IPS DF 4.7 (cell line): Measurements from ENCODE around the gene ACACA.

Experiments
- DNase-seq: peaks from one replicate; pipeline ENCODE4 v3.0.0-alpha.2; 2013; ENCODE audit warnings: low spot score; ENCODE audit errors: extremely low read depth

The ACACA gene

DNA sequence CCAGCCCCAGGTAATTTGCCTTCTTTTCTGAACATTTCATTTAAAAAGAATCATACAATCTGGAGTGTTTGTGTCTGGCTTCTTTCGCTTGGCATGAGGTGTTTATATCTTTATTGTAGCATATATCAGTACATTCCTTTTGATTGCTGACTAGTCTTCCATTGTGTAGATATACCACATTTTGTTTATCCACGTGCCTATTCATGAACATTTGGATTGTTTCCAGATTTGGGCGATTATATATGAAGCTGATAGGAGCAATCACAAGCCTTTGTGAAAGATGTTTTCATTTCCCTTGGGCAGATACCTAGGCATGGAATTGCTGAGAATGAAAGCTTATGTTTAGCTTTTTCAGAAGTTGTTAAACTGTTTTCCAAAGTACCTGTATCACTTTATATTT, 337.5 kb downstream of the ACACA start:
- no peak for DNase-seq

GRCh38 chr17:37068266-37068665, 338.4 kb downstream of the ACACA start:
- no peak for DNase-seq

- DNase-seq = no peak
Measured at GRCh38 chr17:37067555-37068111, 339.0 kb downstream of the ACACA start.

- no peak for DNase-seq
Measured at GRCh38 chr17:37066322-37067255, 340.0 kb downstream of the ACACA start.

- DNase-seq = no peak
Measured at GRCh38 chr17:37065486-37066321, 340.9 kb downstream of the ACACA start.

DNA sequence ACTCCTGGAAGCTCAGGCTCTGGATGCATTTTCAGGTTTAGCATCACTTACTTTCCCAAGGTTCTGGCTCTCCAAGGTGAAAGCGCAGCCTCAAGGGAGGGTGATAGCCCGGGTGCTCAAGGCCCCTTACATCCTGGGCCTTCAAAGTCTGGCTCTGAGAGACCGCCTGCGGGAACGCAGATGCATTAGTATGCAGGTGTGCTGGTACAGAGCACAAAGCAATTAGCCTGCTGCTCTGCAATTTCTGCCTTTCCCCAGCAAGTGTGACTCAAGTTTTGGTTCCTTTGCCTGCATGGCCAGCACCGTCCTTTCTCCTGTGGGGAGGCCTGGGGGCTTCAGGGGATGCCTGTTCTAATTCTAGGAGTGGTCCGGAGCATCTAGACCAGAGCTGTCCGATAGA, 341.7 kb downstream of the ACACA start:
- no peak for DNase-seq

GRCh38 chr17:37064206-37064605, 342.4 kb downstream of the ACACA start:
- no peak for DNase-seq

DNA sequence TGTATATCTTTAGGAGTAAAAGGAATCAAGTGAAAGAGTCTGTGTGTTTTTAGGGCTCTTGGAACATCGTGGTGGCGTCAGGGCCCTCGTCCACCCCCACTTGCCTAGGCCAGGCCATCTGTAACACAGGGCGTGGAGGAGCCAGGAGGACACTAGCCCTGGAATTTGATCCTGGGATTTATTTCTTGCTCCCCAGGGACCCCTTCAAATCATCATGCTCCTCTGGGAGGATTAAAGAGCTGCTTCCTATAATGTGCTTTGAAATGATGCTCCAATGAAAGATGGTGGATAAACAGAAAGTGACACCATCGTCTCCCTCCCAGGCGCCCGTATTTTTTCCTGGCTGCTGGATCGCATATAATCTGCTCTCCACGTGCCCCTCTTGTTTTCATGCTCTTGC, 344.6 kb downstream of the ACACA start:
- no peak for DNase-seq

- no peak for DNase-seq
Measured at GRCh38 chr17:37060928-37061327, 345.7 kb downstream of the ACACA start.

DNA sequence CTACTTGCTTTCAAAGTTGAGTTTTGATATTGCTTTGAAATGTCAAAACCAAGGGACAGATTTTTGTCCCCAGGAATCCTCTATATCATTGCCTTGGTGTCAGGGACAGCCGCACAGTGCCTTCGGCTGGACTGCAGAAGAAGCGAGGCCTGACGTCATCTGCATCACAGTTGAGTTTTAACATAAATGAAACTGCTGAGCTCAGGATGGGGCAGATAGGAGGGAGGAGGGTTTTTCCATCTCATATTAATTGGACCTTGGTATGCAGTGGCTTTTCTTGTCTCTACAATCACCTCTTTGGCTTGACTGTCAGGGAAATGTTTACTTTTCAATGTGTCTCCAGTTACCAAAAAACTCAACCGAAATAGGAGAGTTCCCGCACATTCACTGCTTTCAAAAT, 346.5 kb downstream of the ACACA start:
- no peak for DNase-seq

GRCh38 chr17:37059493-37059892, 347.1 kb downstream of the ACACA start:
- no peak for DNase-seq

DNA sequence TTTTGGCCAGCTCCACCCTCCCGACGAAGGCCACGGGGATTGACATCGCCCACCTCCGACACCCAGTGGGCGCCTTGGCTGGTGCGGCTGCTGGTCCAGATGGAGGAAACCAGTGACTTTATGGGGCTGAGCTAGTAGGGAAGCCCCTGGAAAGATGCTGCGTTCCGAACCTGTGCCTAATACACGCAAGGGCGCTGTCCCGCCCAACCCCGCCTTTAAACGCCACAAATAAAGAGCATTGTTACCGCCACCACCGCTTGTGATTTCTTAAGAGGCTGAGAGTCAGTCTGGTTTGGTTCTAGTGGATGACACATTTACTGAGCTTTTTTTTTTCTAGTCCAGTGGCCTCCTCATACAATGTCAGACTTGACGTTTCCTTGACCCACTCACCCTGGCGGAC, 350.0 kb downstream of the ACACA start:
- DNase-seq = no peak

DNA sequence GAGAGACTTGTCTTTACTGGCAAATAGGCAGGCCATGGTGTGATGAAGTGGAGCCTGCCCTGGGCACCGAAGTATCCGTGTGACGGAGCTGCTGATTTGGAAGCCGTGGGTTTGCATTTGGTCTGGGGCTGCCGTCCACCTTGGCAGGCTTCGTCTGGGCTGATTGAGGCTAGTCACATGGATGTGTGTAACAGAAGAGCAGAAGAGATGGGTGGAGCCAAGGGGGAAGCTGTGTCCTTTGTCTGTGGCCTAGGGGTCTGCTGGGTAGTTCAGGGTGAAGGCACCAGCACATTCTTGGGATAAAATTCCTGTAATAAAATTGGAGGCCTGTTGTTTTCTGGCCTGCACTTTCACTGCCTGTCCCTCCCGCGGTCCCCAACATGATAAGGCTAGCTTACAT, 351.7 kb downstream of the ACACA start:
- DNase-seq = no peak

DNA sequence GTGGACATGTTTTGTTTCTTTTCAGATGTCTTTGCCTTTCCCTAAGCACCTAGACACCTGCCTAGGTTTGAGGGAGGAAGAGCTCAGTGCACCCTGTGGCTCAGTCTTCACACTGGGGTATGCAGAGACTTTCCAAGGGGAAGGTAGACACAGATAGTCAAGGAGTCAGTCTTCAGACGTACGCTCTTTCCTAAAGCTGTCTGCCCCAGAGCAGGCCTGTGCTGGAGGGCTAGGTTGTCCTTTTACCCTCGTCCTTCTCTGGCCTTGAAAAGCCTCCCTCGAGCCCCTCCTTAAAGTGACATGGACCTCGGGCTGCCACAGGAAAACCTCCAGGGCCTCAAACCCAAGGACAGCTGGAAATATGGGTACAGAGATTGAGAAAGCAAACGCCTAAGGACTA, 354.2 kb downstream of the ACACA start:
- no peak for DNase-seq

DNA sequence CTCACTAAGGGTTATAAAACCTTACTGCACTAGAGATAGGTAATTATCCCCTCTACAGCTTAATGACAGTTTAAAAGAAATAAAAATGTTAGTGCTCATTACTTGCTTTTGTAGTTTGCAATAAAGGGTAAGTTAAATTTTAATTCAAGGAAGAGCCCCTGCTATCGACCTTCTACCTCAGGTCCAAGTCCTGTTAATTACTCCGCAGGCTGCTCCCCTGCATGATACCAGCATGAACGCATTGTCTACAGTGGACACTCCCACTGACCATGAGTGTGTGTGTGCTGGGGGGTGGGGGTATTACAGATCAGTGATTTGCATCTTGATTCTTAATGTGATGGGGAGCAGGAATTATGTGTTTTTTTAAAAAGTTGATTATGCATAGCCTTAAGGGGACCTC, 354.8 kb downstream of the ACACA start:
- no peak for DNase-seq

DNA sequence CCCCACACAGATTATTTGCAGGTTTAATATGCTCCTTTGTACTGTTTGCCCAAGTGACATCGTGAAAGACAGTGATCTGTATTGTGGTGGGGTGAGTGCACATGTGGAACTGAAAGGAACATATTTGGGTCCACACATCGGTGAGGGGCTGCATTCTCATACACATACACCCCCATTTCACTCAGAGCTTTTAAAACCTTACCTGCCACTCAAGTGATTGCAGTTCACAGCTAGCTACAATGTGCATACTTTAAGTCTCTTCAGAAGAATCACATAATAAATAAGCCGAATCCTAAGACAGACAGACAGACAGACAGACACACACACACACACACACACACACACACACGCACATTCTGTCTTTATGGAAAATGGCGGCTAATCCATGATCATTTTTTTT, 355.3 kb downstream of the ACACA start:
- DNase-seq = no peak

GRCh38 chr17:37050920-37051319, 355.7 kb downstream of the ACACA start:
- no peak for DNase-seq

- no peak for DNase-seq
Measured at GRCh38 chr17:37048811-37049210, 357.8 kb downstream of the ACACA start.

GRCh38 chr17:37047631-37048104, 359.0 kb downstream of the ACACA start:
- DNase-seq = peak; percentile 71

DNA sequence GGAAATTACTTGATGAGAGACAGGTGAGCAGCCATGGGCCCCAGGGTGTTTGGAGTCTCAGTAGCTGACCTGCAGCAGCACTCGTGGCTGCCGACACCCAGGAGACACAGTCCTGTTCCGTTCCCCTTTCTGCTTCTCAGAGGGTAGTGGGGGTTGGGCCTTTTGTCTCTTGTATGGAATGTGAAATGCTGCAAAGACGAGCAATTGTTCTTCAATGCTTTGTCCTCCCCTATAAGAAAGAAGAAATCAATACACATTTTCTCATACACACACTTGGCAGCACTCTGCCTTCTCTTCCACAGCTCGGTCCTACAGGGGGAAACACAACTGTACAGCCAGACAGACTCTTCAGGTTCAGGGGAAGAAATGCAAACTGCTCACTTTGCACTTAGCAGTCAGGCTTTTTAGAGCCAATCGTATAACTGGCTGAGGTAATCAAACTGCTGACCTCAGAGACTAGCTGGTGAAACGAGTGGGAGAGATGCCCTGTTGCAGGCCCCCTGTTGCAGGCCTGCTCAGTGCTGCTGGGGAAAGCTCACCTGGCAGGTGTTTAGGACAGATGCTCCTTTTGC, 361.2 kb downstream of the ACACA start:
- no peak for DNase-seq

- DNase-seq = no peak
Measured at GRCh38 chr17:37043201-37043600, 363.4 kb downstream of the ACACA start.

DNA sequence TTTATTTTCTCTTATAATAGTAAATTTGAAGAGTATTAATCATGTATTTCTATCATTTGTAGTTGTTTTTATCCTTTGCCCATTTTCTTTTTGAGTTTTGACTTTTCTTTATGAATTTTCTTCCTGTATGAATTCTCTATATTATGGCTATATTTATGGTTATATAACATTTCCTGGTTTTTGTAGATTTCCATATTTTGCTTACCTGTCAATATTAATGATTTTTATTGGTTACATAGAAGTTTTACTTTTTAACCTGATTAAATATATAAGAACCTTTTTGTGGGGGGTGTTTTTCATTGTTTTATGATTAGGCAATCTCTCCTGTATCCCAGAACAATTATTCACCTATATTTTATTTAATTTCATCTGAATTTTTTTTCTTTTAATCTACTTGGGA, 364.7 kb downstream of the ACACA start:
- DNase-seq = no peak
